GM10248 (cell line): ENCODE results near the gene SLC44A4.
"Not testable (repeated sequence)": the region's sequence is repeated elsewhere in the genome, so short reads cannot be mapped to it uniquely, and the experiment has no call there.

Experiments
- CTCF ChIA-PET: fragments of 300-600 bp; sonication (Branson Sonifier 250); formaldehyde crosslinking; extraction: SDS; loops from one replicate; lab custom pipeline; 2021; ENCODE audit warnings: antibody characterized with exemption; lab: Yijun Ruan, JAX
- POLR2A ChIA-PET: fragments of 350-650 bp; sonication (Branson Sonifier 250); formaldehyde crosslinking; extraction: SDS; loops from one replicate; lab custom pipeline; 2020; ENCODE audit warnings: antibody characterized with exemption; lab: Yijun Ruan, JAX
- DNase-seq: peaks from one replicate; pipeline ENCODE4 v3.0.0; 2012; ENCODE audit errors: extremely low spot score
- TF ChIP-seq, protein P1 (sequence below): IDR thresholded peaks from 2 replicates; pipeline ENCODE4 v1.5.1; 2012; ENCODE audit warnings: mild to moderate bottlenecking, low read depth; ENCODE audit errors: extremely low read depth, missing control alignments, control extremely low read depth

The SLC44A4 gene

GRCh38 chr6:31874084-31874670 lies 4.6 kb downstream of the SLC44A4 start:
- TF ChIP-seq, protein P1, sequence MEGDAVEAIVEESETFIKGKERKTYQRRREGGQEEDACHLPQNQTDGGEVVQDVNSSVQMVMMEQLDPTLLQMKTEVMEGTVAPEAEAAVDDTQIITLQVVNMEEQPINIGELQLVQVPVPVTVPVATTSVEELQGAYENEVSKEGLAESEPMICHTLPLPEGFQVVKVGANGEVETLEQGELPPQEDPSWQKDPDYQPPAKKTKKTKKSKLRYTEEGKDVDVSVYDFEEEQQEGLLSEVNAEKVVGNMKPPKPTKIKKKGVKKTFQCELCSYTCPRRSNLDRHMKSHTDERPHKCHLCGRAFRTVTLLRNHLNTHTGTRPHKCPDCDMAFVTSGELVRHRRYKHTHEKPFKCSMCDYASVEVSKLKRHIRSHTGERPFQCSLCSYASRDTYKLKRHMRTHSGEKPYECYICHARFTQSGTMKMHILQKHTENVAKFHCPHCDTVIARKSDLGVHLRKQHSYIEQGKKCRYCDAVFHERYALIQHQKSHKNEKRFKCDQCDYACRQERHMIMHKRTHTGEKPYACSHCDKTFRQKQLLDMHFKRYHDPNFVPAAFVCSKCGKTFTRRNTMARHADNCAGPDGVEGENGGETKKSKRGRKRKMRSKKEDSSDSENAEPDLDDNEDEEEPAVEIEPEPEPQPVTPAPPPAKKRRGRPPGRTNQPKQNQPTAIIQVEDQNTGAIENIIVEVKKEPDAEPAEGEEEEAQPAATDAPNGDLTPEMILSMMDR: no peak
- CTCF ChIA-PET: interaction anchor here (1.3 to 1.5 kb wide), 2 partner anchors 11 to 17 kb away, joined by 3 read pairs; partner anchors contain the start of gene NEU1
- no peak for DNase-seq
- POLR2A ChIA-PET: interaction anchor here (0.7 to 2.0 kb wide), 2 partner anchors 11 to 37 kb away, joined by 3 to 6 read pairs; partner anchors contain the start of gene NEU1

DNA sequence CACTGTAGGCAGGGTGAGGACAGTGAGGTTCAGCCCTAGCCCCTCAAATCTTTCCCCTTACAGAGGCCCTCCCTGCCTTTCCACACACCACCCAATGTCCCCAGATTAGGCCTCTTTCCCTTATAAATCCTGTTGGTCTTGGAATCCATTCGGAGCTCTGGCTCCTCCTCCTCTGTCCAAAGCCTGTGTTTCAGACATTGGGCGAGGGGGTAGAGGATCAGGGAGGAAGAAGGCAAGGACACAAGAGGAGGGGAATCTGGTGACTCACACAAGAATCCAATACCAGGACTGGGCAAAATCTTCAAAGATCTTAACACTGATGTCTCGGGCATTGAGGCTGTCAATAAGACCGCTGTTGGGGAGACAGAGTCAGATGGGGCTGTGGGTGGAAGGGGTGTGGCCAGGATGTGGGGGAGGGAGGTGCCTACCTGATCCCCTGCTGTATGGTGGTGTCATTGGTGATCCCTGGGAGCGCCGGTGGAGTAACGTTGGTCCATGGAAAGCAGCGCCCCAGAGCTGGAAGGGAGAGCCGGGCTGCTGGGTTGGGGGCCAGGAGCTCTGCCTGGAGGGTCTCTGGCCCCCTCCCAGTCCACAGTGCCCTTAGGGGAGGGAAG lies 7.6 kb downstream of the SLC44A4 start:
- POLR2A ChIA-PET: no interaction called here
- no peak for DNase-seq
- CTCF ChIA-PET: interaction anchor here (1.0 to 1.9 kb wide), 3 partner anchors 11 to 53 kb away, joined by 3 to 4 read pairs (median 3); no protein-coding TSS in a partner anchor

DNA sequence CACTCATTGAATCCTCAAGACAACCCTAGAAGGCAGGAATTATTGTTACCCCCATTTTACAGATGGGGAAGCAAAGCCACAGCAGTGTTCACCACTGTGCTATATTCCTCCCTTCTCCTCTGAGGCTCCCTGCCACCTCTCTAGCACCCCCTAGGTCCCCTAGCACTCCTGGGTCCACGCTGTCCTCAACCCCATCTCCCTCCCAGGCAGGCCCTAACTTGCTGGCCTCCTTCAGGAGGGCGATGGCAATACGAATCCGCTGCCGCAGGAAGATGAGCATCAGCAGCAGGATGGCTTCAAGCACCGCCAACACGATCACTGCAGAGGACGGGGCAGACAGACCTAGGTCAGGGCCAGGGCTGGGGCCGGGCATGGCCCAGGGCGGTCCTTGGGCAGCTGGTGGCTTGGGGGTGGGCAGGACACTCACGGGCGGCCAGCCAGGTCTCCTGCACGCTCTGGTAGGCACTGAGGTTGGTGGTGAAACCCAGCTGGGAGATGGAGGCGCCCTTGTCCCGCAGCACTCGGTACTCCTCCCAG lies 8.3 kb downstream of the SLC44A4 start:
- TF ChIP-seq, protein P1: peak; percentile 22
- no peak for DNase-seq
- CTCF ChIA-PET: interaction anchor here (1.2 kb wide), 1 partner anchor 18 kb away, joined by 3 read pairs; no protein-coding TSS in a partner anchor
- POLR2A ChIA-PET: no interaction called here

More for the DNA sequence above, 7.6 kb downstream of the SLC44A4 start:
- TF ChIP-seq, protein P1: no peak

- TF ChIP-seq, protein P1: no peak
- no peak for DNase-seq
- POLR2A ChIA-PET: no interaction called here
- CTCF ChIA-PET: no interaction called here
Measured at GRCh38 chr6:31869343-31869742, 9.5 kb downstream of the SLC44A4 start.

DNA sequence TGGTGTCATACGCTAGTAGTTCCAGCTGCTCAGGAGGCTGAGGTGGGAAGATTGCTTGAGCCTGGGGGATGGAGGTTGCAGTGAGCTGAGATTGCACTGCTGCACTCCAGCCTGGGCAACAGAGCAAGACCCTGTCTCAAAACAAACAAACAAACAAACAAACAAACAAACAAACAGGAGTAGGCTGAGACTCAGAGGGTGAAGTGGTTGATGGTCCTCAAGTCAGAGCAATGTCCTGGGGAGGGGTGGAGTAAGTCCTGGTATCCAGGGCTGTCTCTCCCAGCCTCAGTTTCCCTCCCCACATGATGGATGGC lies 10.2 kb downstream of the SLC44A4 start:
- POLR2A ChIA-PET, DNase-seq: not testable (repeated sequence)
- CTCF ChIA-PET: interaction anchor here (1.0 to 2.4 kb wide), 2 partner anchors 20 to 139 kb away, joined by 3 to 7 read pairs; no protein-coding TSS in a partner anchor

- ChIA-PET POLR2A (no interaction called here), CTCF (interaction anchor here (1.0 to 2.7 kb wide), 5 partner anchors 7 to 96 kb away, joined by 3 to 11 read pairs (median 4); no protein-coding TSS in a partner anchor)
- DNase-seq: no peak
- TF ChIP-seq, protein P1: no peak
Measured at GRCh38 chr6:31865205-31866118, 13.3 kb downstream of the SLC44A4 start.
